ENCODE data around the gene PSMC3IP.
A peak's percentile ranks its signal among the peaks of the same experiment; 100 is the strongest.

GRCh38 chr17:42561897-42562387 lies 15.6 kb downstream of the PSMC3IP start, which contains the start of gene COASY:
- TF ChIP-seq CTCF (IDR thresholded peaks at IDR 0.05; ENCODE audit: extremely low read depth in 1 of 2, insufficient read depth in 1 of 2, low read depth in 1 of 2, low read length in 2 of 2) (no peak), MYC (IDR thresholded peaks at IDR 0.05; ENCODE audit: low read depth, low read length) (no peak), POLR2A (IDR thresholded peaks at IDR 0.05; ENCODE audit: low read depth, low read length) (peak; percentile 83), EZH2 (IDR thresholded peaks at IDR 0.05; ENCODE audit: borderline replicate concordance, low read depth, low read length, severe bottlenecking) (no peak), GATA2 (IDR thresholded peaks at IDR 0.05; ENCODE audit: insufficient read depth, insufficient read length, low read depth, low read length) (no peak)

Measured in endothelial cell of umbilical vein (primary cell).